OCI-LY3 (cell line): ENCODE results near the gene CEACAM1.

Experiments
- H2AFZ ChIP-seq: fragments of 200-600, 300-600 bp; shearing (Covaris generic); 2 replicates; pipeline ENCODE4 v1.6.0; 2014; ENCODE audit warnings: antibody characterized with exemption, low read depth, low read length
- H3K27ac ChIP-seq: fragments of 200-600, 300-600 bp; sonication (generic); 2 replicates; pipeline ENCODE4 v1.5.1; 2014; ENCODE audit warnings: mild to moderate bottlenecking, low read length, moderate library complexity, mixed read lengths
- H3K27me3 ChIP-seq: fragments of 200-600, 300-600 bp; sonication (generic); 2 replicates; pipeline ENCODE4 v1.6.1; 2014; ENCODE audit warnings: low read depth, low read length, mixed read lengths
- H3K36me3 ChIP-seq: fragments of 200-600, 300-600 bp; sonication (generic); replicated peaks from 2 replicates; pipeline ENCODE3; 2014; ENCODE audit warnings: low read depth, low read length, mixed read lengths
- H3K4me1 ChIP-seq: fragments of 300-600, 200-600 bp; sonication (generic); 2 replicates; pipeline ENCODE4 v1.6.1; 2014; ENCODE audit warnings: low read length, mixed read lengths
- H3K4me2 ChIP-seq: fragments of 200-600, 300-600 bp; sonication (generic); 2 replicates; pipeline ENCODE4 v1.6.1; 2014; ENCODE audit warnings: low read length, mixed read lengths
- H3K4me3 ChIP-seq: fragments of 300-600, 200-600 bp; sonication (generic); 2 replicates; pipeline ENCODE4 v1.5.1; 2014; ENCODE audit warnings: antibody characterized with exemption, mild to moderate bottlenecking, low read length, moderate library complexity
- H3K79me2 ChIP-seq: fragments of 300-600, 200-600 bp; shearing (Covaris generic); 2 replicates; pipeline ENCODE4 v1.6.1; 2014; ENCODE audit warnings: mild to moderate bottlenecking, low read length, mixed read lengths
- H3K9ac ChIP-seq: fragments of 300-600, 200-600 bp; shearing (Covaris generic); 2 replicates; pipeline ENCODE4 v1.6.0; 2014; ENCODE audit warnings: mild to moderate bottlenecking, low read length, moderate library complexity
- H3K9me3 ChIP-seq: fragments of 200-600, 300-600 bp; shearing (Covaris generic); 2 replicates; pipeline ENCODE4 v1.6.1; 2014; ENCODE audit warnings: low read length, mixed read lengths; ENCODE audit not compliant: insufficient read depth
- H4K20me1 ChIP-seq: fragments of 200-600, 300-600 bp; sonication (generic); 2 replicates; pipeline ENCODE4 v1.6.1; 2016; ENCODE audit warnings: low read length, mixed read lengths; ENCODE audit not compliant: insufficient read depth
- CTCF ChIP-seq: fragments of 200-600, 300-600 bp; sonication (generic); IDR thresholded peaks from 2 replicates; pipeline ENCODE4 v1.5.1; 2014; ENCODE audit warnings: antibody characterized with exemption, low read length, low read depth
- EZH2phosphoT487 ChIP-seq: fragments of 200-600 bp; shearing (Covaris generic); IDR thresholded peaks from 2 replicates; pipeline ENCODE4 v1.6.1; 2018; ENCODE audit warnings: antibody characterized with exemption, mixed run types, low read depth

Gene CEACAM1

GRCh38 chr19:42477117-42477516 lies 51.2 kb downstream of the CEACAM1 start:
- no peak overlapping the region for H2AFZ ChIP-seq
- no peaks in the 10 kb centered on the region for H3K9me3 ChIP-seq
- no peak for TF ChIP-seq EZH2phosphoT487
- no peak for TF ChIP-seq CTCF
- H3K4me1 ChIP-seq: peaks cover 7% of the 10 kb centered on the region
- H3K27ac ChIP-seq: no peak overlapping the region
- H3K4me2 ChIP-seq: no peak overlapping the region
- peaks cover 6% of the 10 kb centered on the region; the same call in 1 of the 2 replicates for H3K27me3 ChIP-seq
- no peak overlapping the region for H3K9ac ChIP-seq
- no peak overlapping the region for H3K4me3 ChIP-seq
- no peaks in the 10 kb centered on the region for H3K36me3 ChIP-seq
- no peaks in the 10 kb centered on the region for H3K79me2 ChIP-seq
- no peaks in the 10 kb centered on the region for H4K20me1 ChIP-seq

GRCh38 chr19:42475366-42475765 lies 52.9 kb downstream of the CEACAM1 start:
- Histone ChIP-seq H4K20me1 (no peaks in the 10 kb centered on the region), H3K36me3 (no peaks in the 10 kb centered on the region), H3K4me2 (no peak overlapping the region), H3K4me1 (peaks cover 2% of the 10 kb centered on the region; the same call in 1 of the 2 replicates), H3K27ac (no peak overlapping the region), H3K27me3 (peaks cover 6% of the 10 kb centered on the region; the same call in 1 of the 2 replicates), H3K9ac (no peak overlapping the region), H3K79me2 (no peaks in the 10 kb centered on the region), H2AFZ (no peak overlapping the region), H3K9me3 (no peaks in the 10 kb centered on the region), H3K4me3 (no peak overlapping the region)
- TF ChIP-seq CTCF (no peak), EZH2phosphoT487 (no peak)

GRCh38 chr19:42474743-42475142 lies 53.5 kb downstream of the CEACAM1 start:
- H3K79me2 ChIP-seq: no peaks in the 10 kb centered on the region
- H3K4me3 ChIP-seq: no peak overlapping the region
- TF ChIP-seq EZH2phosphoT487: no peak
- no peak for TF ChIP-seq CTCF
- H4K20me1 ChIP-seq: no peaks in the 10 kb centered on the region
- no peak overlapping the region for H3K9ac ChIP-seq
- H3K27ac ChIP-seq: no peak overlapping the region
- H3K4me2 ChIP-seq: no peak overlapping the region
- H3K4me1 ChIP-seq: no peaks in the 10 kb centered on the region
- H3K36me3 ChIP-seq: no peaks in the 10 kb centered on the region
- no peaks in the 10 kb centered on the region for H3K9me3 ChIP-seq
- no peak overlapping the region for H2AFZ ChIP-seq
- peaks cover 6% of the 10 kb centered on the region; the same call in 1 of the 2 replicates for H3K27me3 ChIP-seq

- Histone ChIP-seq H3K36me3 (no peaks in the 10 kb centered on the region), H3K9ac (no peak overlapping the region), H3K27ac (no peak overlapping the region), H3K4me3 (no peak overlapping the region), H2AFZ (no peak overlapping the region), H3K79me2 (no peaks in the 10 kb centered on the region), H3K4me1 (no peaks in the 10 kb centered on the region), H3K9me3 (no peaks in the 10 kb centered on the region), H4K20me1 (no peaks in the 10 kb centered on the region), H3K27me3 (0 out of 2 replicates have a peak, but pooled peaks cover 3% of the 10 kb centered on the region), H3K4me2 (no peak overlapping the region)
- no peak for TF ChIP-seq CTCF
- TF ChIP-seq EZH2phosphoT487: no peak
Observed at GRCh38 chr19:42473686-42474085, 54.6 kb downstream of the CEACAM1 start.
